ENCODE measurements around the gene TOX3.

TOX3 gene

DNA sequence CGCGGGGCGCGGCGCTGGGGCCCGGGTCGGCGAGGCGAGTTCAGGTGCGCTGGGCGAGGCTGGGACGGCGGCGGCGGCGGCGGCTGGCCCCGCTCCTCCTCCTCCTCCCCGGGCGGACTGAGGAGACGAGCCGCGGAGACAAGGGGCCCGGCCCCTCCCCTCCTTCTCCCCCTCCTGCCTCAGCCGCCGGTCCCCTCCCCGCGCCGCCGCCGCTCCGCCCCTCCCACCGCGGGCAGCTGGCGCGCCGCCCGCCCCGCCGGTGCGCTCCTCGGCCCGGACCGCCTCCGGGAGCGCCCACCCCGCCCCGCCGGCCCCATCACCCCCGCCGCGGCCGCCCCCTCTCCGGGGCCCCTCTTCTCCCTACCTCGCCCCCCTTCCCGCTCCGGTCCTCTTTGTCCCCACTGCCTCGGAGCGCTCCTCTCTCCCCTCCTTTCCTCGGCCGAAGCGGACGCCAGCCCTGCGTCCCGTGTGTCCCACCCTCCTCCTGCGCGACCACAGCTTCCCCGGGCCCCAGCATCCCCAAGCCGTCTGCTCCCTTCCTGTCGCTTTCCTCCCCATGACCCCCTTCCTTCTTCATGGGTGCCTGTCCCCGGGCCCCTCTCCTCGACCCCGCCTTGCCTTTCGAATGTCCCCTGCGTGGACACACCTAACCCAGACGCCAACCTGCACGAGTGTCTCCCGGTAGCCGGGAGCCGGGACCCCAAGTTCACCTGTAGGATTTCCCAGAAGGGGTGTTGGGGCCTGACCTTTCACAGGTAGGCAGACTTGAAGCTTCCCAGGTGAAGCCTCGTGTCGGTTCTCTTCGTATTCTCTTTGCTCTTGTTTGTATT is at the start of gene TOX3:
Gene TOX3 (minus strand): TSS at position 140 of the 830 bp plus-strand sequence. CDS start 420 bp downstream, outside the sequence.
- TF ChIP-seq EZH2phosphoT487 (conservative IDR thresholded peaks at IDR 0.05; ENCODE audit: low read length), result no peak
- H2AFZ ChIP-seq (ENCODE audit: low read depth, low read length, severe bottlenecking), result no peak within 1 kb of the TSS
- no peaks in the 10 kb centered on the region for H3K79me2 ChIP-seq (ENCODE audit: insufficient read depth, low read length)
- H3K9me2 ChIP-seq (replicated peaks; ENCODE audit: insufficient read depth, low read length), result no peaks in the 10 kb centered on the region
- no peaks in the 10 kb centered on the region for H3F3A ChIP-seq (ENCODE audit: insufficient read depth)
- H3K36me3 ChIP-seq (ENCODE audit: low read length), result no peaks in the 10 kb centered on the region
- no peaks in the 10 kb centered on the region for H3K9me3 ChIP-seq (ENCODE audit: insufficient read depth, low read length)
- H4K20me1 ChIP-seq (ENCODE audit: low read depth, low read length), result no peaks in the 10 kb centered on the region
- H3K27me3 ChIP-seq (ENCODE audit: low read length), result no peaks in the 10 kb centered on the region
- no peak within 1 kb of the TSS for H3K9ac ChIP-seq (ENCODE audit: low read length)
- no peak within 1 kb of the TSS for H3K4me2 ChIP-seq (ENCODE audit: low read depth, low read length, poor library complexity, severe bottlenecking)
- H3K4me3 ChIP-seq (ENCODE audit: insufficient read depth, low read length, poor library complexity, severe bottlenecking), result no peak within 1 kb of the TSS
- H3K27ac ChIP-seq (ENCODE audit: low read depth, low read length), result no peak within 1 kb of the TSS

DNA sequence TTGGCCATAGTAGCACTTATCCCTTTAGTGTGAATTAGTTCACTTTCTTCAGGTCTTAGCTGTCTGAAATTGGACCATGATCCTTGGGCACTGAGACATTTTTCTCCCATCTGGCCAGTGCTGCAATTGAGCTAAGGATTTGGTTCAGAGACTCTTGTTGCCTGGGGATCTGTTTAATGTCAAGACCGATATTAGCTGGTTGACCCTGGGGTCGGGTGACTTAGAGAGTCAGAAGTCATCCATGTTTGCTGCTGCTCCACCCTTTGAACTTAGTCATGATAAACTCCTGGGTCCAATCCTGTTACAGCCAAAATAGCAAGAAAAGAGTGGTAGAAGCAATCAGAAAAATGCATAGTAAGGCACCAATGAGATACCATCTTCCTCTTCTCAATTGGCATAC is 45.8 kb upstream of the TOX3 start:
- H3K9ac ChIP-seq (ENCODE audit: low read length), result no peak overlapping the region

DNA sequence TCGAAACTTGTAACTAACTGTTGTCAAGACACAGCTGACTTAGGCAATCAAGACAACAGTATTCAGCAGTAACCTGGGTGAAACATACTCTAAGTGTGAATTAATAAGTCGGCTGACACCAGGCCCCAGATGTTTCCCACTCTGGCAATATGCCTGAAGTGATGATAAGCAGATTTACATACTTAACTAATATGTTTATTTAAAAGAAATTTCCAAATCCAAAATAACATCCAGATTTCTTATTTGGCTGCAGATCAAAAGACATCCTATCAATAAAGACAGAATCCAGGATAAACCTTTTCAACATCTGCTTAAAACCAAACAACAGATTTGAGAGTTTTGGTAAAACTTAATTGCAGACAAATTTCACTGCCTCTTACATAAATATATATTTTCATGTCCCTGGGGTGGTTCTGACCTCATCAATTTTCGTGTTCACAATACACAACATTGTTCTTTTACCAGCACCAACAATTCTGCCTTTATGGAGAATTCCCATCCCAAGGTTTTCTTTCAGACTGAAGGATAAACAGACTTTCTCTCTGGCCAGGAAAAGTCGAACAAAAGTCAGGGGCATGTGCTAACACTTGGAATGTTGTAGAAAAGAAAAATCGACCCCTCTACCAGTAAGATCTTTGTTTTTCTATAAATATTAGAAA is 45.1 kb upstream of the TOX3 start:
- H3K4me3 ChIP-seq (ENCODE audit: insufficient read depth, low read length, poor library complexity, severe bottlenecking), result no peak overlapping the region
- H3K27me3 ChIP-seq (ENCODE audit: low read length), result no peaks in the 10 kb centered on the region
- H3K9me2 ChIP-seq (replicated peaks; ENCODE audit: insufficient read depth, low read length), result no peaks in the 10 kb centered on the region
- no peaks in the 10 kb centered on the region for H4K20me1 ChIP-seq (ENCODE audit: low read depth, low read length)
- H3K9ac ChIP-seq (ENCODE audit: low read length), result no peak overlapping the region
- H3K9me3 ChIP-seq (ENCODE audit: insufficient read depth, low read length), result no peaks in the 10 kb centered on the region
- no peaks in the 10 kb centered on the region for H3K36me3 ChIP-seq (ENCODE audit: low read length)
- no peak for TF ChIP-seq EZH2phosphoT487 (conservative IDR thresholded peaks at IDR 0.05; ENCODE audit: low read length)
- TF ChIP-seq, protein P1, sequence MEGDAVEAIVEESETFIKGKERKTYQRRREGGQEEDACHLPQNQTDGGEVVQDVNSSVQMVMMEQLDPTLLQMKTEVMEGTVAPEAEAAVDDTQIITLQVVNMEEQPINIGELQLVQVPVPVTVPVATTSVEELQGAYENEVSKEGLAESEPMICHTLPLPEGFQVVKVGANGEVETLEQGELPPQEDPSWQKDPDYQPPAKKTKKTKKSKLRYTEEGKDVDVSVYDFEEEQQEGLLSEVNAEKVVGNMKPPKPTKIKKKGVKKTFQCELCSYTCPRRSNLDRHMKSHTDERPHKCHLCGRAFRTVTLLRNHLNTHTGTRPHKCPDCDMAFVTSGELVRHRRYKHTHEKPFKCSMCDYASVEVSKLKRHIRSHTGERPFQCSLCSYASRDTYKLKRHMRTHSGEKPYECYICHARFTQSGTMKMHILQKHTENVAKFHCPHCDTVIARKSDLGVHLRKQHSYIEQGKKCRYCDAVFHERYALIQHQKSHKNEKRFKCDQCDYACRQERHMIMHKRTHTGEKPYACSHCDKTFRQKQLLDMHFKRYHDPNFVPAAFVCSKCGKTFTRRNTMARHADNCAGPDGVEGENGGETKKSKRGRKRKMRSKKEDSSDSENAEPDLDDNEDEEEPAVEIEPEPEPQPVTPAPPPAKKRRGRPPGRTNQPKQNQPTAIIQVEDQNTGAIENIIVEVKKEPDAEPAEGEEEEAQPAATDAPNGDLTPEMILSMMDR (IDR thresholded peaks at IDR 0.05; ENCODE audit: insufficient read depth, low read length, poor library complexity, severe bottlenecking), result no peak
- H3F3A ChIP-seq (ENCODE audit: insufficient read depth), result no peaks in the 10 kb centered on the region
- H3K79me2 ChIP-seq (ENCODE audit: insufficient read depth, low read length), result no peaks in the 10 kb centered on the region
- no peak overlapping the region for H3K4me2 ChIP-seq (ENCODE audit: low read depth, low read length, poor library complexity, severe bottlenecking)
- H3K27ac ChIP-seq (ENCODE audit: low read depth, low read length), result no peak overlapping the region
- no peak overlapping the region for H2AFZ ChIP-seq (ENCODE audit: low read depth, low read length, severe bottlenecking)

More for the DNA sequence above, 45.8 kb upstream of the TOX3 start:
- Histone ChIP-seq H3K9me2 (replicated peaks; ENCODE audit: insufficient read depth, low read length) (no peaks in the 10 kb centered on the region), H3K36me3 (ENCODE audit: low read length) (no peaks in the 10 kb centered on the region), H3F3A (ENCODE audit: insufficient read depth) (no peaks in the 10 kb centered on the region), H3K4me2 (ENCODE audit: low read depth, low read length, poor library complexity, severe bottlenecking) (no peak overlapping the region), H4K20me1 (ENCODE audit: low read depth, low read length) (no peaks in the 10 kb centered on the region), H3K4me3 (ENCODE audit: insufficient read depth, low read length, poor library complexity, severe bottlenecking) (no peak overlapping the region), H3K9me3 (ENCODE audit: insufficient read depth, low read length) (no peaks in the 10 kb centered on the region), H3K79me2 (ENCODE audit: insufficient read depth, low read length) (no peaks in the 10 kb centered on the region), H2AFZ (ENCODE audit: low read depth, low read length, severe bottlenecking) (no peak overlapping the region), H3K27me3 (ENCODE audit: low read length) (no peaks in the 10 kb centered on the region), H3K27ac (ENCODE audit: low read depth, low read length) (no peak overlapping the region)
- no peak for TF ChIP-seq EZH2phosphoT487 (conservative IDR thresholded peaks at IDR 0.05; ENCODE audit: low read length)

DNA sequence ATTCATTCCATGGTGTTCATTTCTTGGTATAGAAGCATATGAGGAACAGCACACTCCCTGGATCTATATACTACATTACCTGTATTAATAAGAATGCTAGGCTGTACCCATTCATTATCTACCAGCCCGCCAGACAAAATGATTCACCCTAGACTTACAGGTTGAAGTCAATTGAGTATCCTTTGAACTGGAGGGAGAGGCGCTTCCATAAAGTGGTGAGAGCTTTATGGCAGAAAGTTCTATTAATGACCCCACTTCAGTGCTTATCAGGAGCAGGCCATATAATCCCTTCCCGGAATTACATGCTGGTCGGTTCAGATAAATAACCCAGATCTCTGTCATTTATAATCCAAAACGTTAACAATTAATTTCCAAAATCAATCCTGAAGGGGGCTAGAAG is 44.5 kb upstream of the TOX3 start:
- H3K4me2 ChIP-seq (ENCODE audit: low read depth, low read length, poor library complexity, severe bottlenecking), result no peak overlapping the region

More for the DNA sequence above, 44.5 kb upstream of the TOX3 start:
- no peaks in the 10 kb centered on the region for H4K20me1 ChIP-seq (ENCODE audit: low read depth, low read length)
- no peaks in the 10 kb centered on the region for H3K79me2 ChIP-seq (ENCODE audit: insufficient read depth, low read length)
- TF ChIP-seq EZH2phosphoT487 (conservative IDR thresholded peaks at IDR 0.05; ENCODE audit: low read length), result no peak
- TF ChIP-seq, protein P1 (IDR thresholded peaks at IDR 0.05; ENCODE audit: insufficient read depth, low read length, poor library complexity, severe bottlenecking), result no peak
- no peaks in the 10 kb centered on the region for H3K9me3 ChIP-seq (ENCODE audit: insufficient read depth, low read length)
- no peak overlapping the region for H3K4me3 ChIP-seq (ENCODE audit: insufficient read depth, low read length, poor library complexity, severe bottlenecking)
- H3K9ac ChIP-seq (ENCODE audit: low read length), result no peak overlapping the region
- H3K36me3 ChIP-seq (ENCODE audit: low read length), result no peaks in the 10 kb centered on the region
- no peaks in the 10 kb centered on the region for H3F3A ChIP-seq (ENCODE audit: insufficient read depth)
- H3K27me3 ChIP-seq (ENCODE audit: low read length), result no peaks in the 10 kb centered on the region
- H3K9me2 ChIP-seq (replicated peaks; ENCODE audit: insufficient read depth, low read length), result no peaks in the 10 kb centered on the region
- H2AFZ ChIP-seq (ENCODE audit: low read depth, low read length, severe bottlenecking), result no peak overlapping the region
- H3K27ac ChIP-seq (ENCODE audit: low read depth, low read length), result no peak overlapping the region

Measured in SU-DHL-6 (cell line).